Hypothalamus (tissue), 51 donors: ENCODE measurements around the gene NLRP4.
"Not testable (repeated sequence)": the region's sequence is repeated elsewhere in the genome, so short reads cannot be mapped to it uniquely, and the experiment has no call there.

Experiments used
- DNase-seq, 51 donors: peaks; one replicate each; lab custom pipeline; 2025; lab: John Stamatoyannopoulos, UW

The NLRP4 gene

DNA sequence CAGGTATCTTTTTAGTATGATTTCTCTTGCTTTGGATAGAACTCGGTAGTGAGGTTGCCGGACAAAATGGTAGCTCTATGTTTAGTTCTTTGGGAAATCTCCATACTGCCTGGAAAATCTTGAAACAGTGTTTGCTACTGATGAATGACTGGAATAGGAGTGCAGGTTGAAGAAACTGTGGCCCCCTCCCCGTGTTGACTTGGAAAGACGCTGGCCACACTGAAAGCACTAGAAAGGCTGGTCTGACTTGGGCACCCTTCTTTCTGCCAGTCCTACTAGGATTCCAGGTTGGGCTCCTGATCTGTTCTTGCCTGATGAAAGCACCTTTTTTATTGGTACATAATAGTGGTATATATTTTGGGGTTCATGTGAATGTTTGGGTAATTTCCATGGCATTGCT lies 46.3 kb downstream of the NLRP4 start:
- no peak for DNase-seq

GRCh38 chr19:55898911-55899310 lies 62.6 kb downstream of the NLRP4 start:
- DNase-seq = no peak

DNA sequence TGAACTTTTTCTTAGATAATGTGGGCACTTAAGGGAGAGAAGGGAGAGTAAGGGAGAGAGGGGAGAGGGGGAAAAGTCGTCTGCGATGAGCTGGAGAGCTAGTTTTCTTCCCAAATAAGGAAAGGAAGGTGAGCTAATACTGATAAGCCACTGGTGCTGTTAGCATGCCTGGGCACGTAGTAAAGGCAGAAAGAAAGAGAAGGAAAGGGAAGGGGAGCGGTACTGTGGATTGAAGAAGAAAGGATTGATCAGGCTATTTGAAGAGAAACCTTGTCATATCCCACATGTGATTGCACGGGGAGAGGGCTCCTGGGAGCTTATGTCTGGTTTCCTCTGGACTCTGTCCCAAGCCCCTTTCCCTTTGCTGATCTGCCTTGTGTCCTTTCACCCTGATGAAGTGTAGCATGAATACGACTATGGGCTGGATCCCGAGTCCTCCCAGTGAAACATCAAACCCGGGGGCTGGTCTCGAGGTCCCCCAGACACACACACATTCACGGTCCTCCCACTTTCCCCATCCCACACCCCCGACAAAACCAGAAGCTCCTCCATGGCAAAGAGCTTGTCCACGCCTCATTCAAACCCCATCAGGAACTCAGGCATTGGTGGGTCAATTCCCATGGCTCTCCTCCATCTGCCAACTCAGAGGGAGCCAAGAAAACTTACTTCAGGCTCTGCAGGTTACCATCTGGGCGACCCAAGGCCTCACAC lies 65.2 kb downstream of the NLRP4 start:
- no peak for DNase-seq

- no peak for DNase-seq
These were observed 65.9 kb downstream of the NLRP4 start for GRCh38 chr19:55902080-55902751.

DNA sequence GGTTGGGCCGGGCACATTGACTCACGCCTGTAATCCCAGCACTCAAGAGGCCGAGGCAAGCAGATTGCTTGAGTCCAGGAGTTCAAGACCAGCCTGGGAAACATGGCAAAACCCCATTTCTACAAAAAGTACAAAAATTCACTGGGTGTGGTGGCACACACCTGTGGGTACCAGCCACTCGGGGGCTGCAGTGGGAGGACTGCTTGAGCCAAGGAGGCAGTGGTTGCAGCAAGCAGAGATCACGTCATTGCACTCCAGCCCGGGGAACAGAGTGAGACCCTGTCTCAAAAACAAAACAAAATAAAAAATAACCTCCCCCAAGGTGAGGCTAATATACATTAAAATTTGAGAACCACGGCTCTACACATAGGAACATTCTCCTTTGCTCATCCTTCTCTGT lies 70.9 kb downstream of the NLRP4 start:
- DNase-seq = no peak

DNA sequence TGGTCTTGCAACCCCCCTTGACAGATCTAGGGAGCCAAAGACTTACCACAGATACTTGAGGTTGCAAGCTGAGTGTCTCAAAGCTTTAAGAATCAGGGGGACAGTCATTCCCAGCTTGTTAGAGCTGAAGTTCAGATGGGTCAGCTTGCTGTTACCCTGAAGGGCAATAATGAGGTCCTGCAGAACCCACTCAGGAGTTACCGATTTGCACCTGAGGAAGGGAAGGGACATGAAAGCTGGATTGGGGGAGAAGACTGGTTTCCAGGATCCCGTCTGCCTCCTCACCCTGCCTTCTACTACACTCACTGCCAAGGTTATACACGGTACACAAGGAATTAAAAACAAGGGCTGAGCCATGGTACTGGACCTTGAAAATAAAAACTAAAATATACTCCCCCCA lies 71.4 kb downstream of the NLRP4 start:
- DNase-seq = no peak

DNA sequence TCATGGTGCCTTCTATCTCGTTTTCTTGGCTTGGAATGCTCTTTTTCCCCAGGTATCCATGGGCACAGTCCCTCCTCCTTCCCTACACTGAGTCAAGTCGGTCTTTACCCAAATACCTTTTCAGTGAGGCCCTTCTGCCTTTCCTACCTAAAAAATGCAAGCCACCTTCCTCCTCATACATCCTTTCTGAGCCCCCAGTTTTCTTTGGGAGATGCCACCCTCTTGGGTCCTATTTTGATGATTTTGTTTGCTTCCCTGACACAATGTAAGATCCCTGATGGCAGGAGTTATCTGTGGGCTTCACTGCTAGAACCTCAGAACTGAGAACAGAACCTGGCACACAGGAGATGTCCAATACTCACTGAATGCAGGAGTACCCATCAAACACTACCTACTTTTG lies 73.5 kb downstream of the NLRP4 start:
- no peak for DNase-seq

GRCh38 chr19:55912916-55913315 lies 76.6 kb downstream of the NLRP4 start:
- DNase-seq = no peak

- DNase-seq = peak in 2 of 51 donors; percentile 0 to 10
These were observed 77.4 kb downstream of the NLRP4 start for GRCh38 chr19:55913643-55914268.

GRCh38 chr19:55923556-55923955 lies 87.2 kb downstream of the NLRP4 start:
- DNase-seq = no peak

DNA sequence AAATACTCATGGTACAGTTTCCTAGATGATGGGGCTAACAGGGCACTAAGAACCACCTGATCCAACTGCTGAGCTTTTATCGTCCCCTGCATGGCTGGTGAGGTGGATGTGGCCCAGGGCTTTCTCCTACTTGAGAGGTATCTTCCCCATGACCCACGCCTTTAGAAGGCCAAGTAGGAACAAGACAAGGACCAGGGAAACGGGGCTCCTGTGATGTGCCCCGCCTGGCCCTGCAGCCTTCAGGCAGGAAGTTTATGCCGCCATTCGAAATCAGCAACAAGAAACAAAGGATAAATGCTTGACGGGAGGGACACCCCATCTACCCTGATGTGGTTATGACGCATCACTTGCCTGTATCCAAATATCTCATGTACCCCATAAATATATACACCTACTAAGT lies 91.7 kb downstream of the NLRP4 start:
- no peak for DNase-seq

DNA sequence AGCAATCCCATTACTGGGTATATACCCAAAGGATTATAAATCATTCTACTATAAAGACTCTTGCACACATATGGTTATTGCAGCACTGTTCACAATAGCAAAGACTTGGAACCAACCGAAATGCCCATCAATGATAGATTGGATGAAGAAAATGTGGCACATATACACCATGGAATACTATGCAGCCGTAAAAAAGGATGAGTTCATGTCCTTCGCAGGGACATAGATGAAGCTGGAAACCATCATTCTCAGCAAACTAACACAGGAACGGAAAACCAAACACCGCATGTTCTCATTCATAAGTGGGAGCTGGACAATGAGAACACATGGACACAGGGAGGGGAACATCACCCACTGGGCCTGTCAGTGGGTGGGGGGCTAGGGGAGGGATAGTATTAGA lies 92.9 kb downstream of the NLRP4 start:
- not testable (repeated sequence) for DNase-seq

GRCh38 chr19:55930996-55931515 lies 94.7 kb downstream of the NLRP4 start:
- DNase-seq = no peak
